ENCODE results near the gene ITPA. TPM values are rescaled to one million over a fixed set of nuclear protein-coding genes. Genes with fewer than 3 reads are reported as not detected.

ITPA gene
- total and polyA plus RNA-seq, 2 donors (not counting 3 experiments of a cell fraction or from before 2014, with no cell fraction given), result 43.2 to 65.0 TPM

DNA sequence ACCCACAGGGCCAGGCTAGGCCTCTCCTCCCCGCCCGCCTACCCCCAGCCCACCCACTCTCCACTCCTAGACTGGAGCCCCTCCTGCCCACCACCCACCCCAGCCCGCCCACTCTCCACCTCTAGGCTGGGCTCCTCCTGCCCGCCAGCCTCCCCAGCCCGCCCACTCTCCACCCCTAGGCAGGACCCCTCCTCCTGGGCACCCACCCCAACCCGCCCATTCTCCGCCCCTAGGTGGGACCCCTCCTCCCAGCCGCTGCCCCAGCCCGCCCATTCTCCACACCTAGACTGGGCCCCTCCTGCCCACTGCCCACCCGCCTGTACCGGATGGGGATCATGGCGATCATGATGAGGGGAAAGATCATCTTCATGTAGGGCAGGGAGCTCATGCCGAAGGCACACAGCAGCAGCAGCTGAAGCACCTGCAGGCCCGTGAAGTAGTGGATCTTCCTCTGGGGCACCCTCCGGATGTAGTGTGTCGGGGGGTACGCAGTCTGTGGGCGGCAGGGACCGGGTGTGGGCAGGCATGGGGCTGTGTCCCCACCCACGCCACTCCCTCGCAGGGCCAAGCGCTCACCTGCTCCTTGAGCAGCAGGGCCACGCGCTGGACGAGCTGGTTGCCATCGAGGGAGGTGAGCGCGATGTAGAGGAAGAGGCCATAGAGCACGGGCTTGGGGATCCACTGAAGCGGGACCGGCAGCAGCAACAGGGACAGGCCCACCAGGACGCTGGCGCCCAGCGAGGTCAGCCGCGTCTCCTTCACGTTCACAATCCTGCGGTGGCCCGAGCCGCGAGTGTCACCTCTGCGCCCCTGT is 18.8 kb downstream of the ITPA start:
- no TSS peak for BruUV-seq (replicated peaks)
- no peak for FAIRE-seq
- Histone ChIP-seq H3K9me1 (replicated peaks; ENCODE audit: control insufficient read depth, extremely low read depth, insufficient read depth, low read length) (no peaks in the 10 kb centered on the region), H3K27ac (ENCODE audit: insufficient read depth, low read depth, low read length) (no peak overlapping the region), H3K9me3 (replicated peaks; ENCODE audit: control insufficient read depth, insufficient read depth, low read length) (no peaks in the 10 kb centered on the region), H3K36me3 (ENCODE audit: control insufficient read depth in 2 of 2, extremely low read depth in 1 of 2, insufficient read depth in 2 of 2, low read length in 2 of 2) (no peaks in the 10 kb centered on the region), H3K4me3 (replicated peaks in 1 of 3; ENCODE audit: insufficient read depth in 1 of 3, low read depth in 1 of 3, low read length in 3 of 3) (no peak overlapping the region), H2AFZ (ENCODE audit: low read depth, low read length) (no peak overlapping the region), H4K20me1 (replicated peaks; ENCODE audit: control insufficient read depth, extremely low read depth, insufficient read depth, low read length) (no peaks in the 10 kb centered on the region), H3K4me2 (ENCODE audit: insufficient read depth, low read length) (no peak overlapping the region), H3K27me3 (ENCODE audit: control insufficient read depth in 2 of 2, insufficient read depth in 2 of 2, low read length in 2 of 2) (no peaks in the 10 kb centered on the region), H3K79me2 (ENCODE audit: control insufficient read depth, insufficient read depth, low read length) (no peaks in the 10 kb centered on the region), H3K4me1 (ENCODE audit: control insufficient read depth, extremely low read depth, insufficient read depth, low read length) (no peaks in the 10 kb centered on the region), H3K9ac (replicated peaks; ENCODE audit: extremely low read depth, insufficient read depth, low read length) (no peak overlapping the region)
- intact Hi-C loops (cut with micrococcal nuclease), result no loop called here
- POLR2A ChIA-PET, result no interaction called here
- dilution Hi-C loops (cut with MboI; ENCODE audit: extremely low pct_ligation_motif_present, low sequenced_read_pairs), result no loop called here
- TF ChIP-seq, protein P1, sequence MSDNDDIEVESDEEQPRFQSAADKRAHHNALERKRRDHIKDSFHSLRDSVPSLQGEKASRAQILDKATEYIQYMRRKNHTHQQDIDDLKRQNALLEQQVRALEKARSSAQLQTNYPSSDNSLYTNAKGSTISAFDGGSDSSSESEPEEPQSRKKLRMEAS (IDR thresholded peaks at IDR 0.05; ENCODE audit: insufficient read depth, insufficient read length), result no peak
- TF ChIP-seq FOS (IDR thresholded peaks at IDR 0.05; ENCODE audit: borderline replicate concordance, insufficient read depth, low read length), result no peak
- TF ChIP-seq, protein P2, sequence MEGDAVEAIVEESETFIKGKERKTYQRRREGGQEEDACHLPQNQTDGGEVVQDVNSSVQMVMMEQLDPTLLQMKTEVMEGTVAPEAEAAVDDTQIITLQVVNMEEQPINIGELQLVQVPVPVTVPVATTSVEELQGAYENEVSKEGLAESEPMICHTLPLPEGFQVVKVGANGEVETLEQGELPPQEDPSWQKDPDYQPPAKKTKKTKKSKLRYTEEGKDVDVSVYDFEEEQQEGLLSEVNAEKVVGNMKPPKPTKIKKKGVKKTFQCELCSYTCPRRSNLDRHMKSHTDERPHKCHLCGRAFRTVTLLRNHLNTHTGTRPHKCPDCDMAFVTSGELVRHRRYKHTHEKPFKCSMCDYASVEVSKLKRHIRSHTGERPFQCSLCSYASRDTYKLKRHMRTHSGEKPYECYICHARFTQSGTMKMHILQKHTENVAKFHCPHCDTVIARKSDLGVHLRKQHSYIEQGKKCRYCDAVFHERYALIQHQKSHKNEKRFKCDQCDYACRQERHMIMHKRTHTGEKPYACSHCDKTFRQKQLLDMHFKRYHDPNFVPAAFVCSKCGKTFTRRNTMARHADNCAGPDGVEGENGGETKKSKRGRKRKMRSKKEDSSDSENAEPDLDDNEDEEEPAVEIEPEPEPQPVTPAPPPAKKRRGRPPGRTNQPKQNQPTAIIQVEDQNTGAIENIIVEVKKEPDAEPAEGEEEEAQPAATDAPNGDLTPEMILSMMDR (IDR thresholded peaks at IDR 0.05; ENCODE audit: extremely low read depth in 1 of 2, insufficient read depth in 1 of 2, low read depth in 1 of 2, low read length in 2 of 2), result no peak
- no peak for TF ChIP-seq JUN (IDR thresholded peaks at IDR 0.05; ENCODE audit: borderline replicate concordance, insufficient read depth, insufficient read length, low read depth)
- no peak for TF ChIP-seq GATA2 (IDR thresholded peaks at IDR 0.05; ENCODE audit: insufficient read depth, insufficient read length, low read depth, low read length)
- no peak for TF ChIP-seq EZH2 (IDR thresholded peaks at IDR 0.05; ENCODE audit: borderline replicate concordance, low read depth, low read length, severe bottlenecking)
- no peak for TF ChIP-seq POLR2AphosphoS5 (IDR thresholded peaks at IDR 0.05; ENCODE audit: insufficient read depth, low read depth, low read length)
- TF ChIP-seq MYC (IDR thresholded peaks at IDR 0.05; ENCODE audit: low read depth, low read length), result no peak
- TF ChIP-seq POLR2A (IDR thresholded peaks at IDR 0.05; ENCODE audit: low read depth, low read length), result no peak
- DNase-seq (ENCODE audit: low read depth, low spot score), result no peak
- CTCF ChIA-PET, result interaction anchor here (0.5 kb wide), 1 partner anchor 30 kb away, joined by 3 read pairs; no protein-coding TSS in a partner anchor
